ENCODE measurements around the gene EFR3B. TPM values are rescaled to one million over a fixed set of nuclear protein-coding genes. Genes with fewer than 3 reads are reported as not detected.
A peak's percentile ranks its signal among the peaks of the same experiment; 100 is the strongest.

Gene EFR3B
- total RNA-seq, 1 donor from 2014 or later = 40.7 TPM

GRCh38 chr2:25188405-25188804 is 146.5 kb downstream of the EFR3B start:
- Mint-ChIP-seq H3K27ac (ENCODE audit: unreplicated experiment) (no peak overlapping the region), H3K9me3 (no peaks in the 10 kb centered on the region), H3K4me1 (peaks cover 34% of the 10 kb centered on the region), H3K4me3 (no peak overlapping the region), H3K27me3 (ENCODE audit: low read depth) (peaks cover 8% of the 10 kb centered on the region), H3K36me3 (ENCODE audit: low read depth) (no peaks in the 10 kb centered on the region)
- no peak for TF ChIP-seq CTCF (conservative IDR thresholded peaks at IDR 0.05)
- no peak for DNase-seq (ENCODE audit: low read depth, low spot score)

- no peaks in the 10 kb centered on the region for H3K36me3 Mint-ChIP-seq (ENCODE audit: low read depth)
- H3K9me3 Mint-ChIP-seq = no peaks in the 10 kb centered on the region
- no peak overlapping the region for H3K4me3 Mint-ChIP-seq
- H3K27me3 Mint-ChIP-seq (ENCODE audit: low read depth) = peaks cover 5% of the 10 kb centered on the region
- H3K4me1 Mint-ChIP-seq = peaks cover 37% of the 10 kb centered on the region
- no peak for TF ChIP-seq CTCF (conservative IDR thresholded peaks at IDR 0.05)
- H3K27ac Mint-ChIP-seq (ENCODE audit: unreplicated experiment) = no peak overlapping the region
- no peak for DNase-seq (ENCODE audit: low read depth, low spot score)
These were observed 148.7 kb downstream of the EFR3B start for GRCh38 chr2:25190536-25190935.

- no peak for DNase-seq (ENCODE audit: low read depth, low spot score)
- Mint-ChIP-seq H3K9me3 (no peaks in the 10 kb centered on the region), H3K36me3 (ENCODE audit: low read depth) (no peaks in the 10 kb centered on the region), H3K4me1 (peaks cover 57% of the 10 kb centered on the region), H3K27me3 (ENCODE audit: low read depth) (peaks cover 2% of the 10 kb centered on the region), H3K27ac (ENCODE audit: unreplicated experiment) (no peak overlapping the region), H3K4me3 (no peak overlapping the region)
- no peak for TF ChIP-seq CTCF (conservative IDR thresholded peaks at IDR 0.05)
These were observed 152.8 kb downstream of the EFR3B start for GRCh38 chr2:25194576-25195122.

GRCh38 chr2:25197336-25198208 is 155.7 kb downstream of the EFR3B start:
- DNase-seq (ENCODE audit: low read depth, low spot score) = peak; percentile 22
- H3K9me3 Mint-ChIP-seq = no peaks in the 10 kb centered on the region
- H3K27ac Mint-ChIP-seq (ENCODE audit: unreplicated experiment) = peak overlapping the region; percentile 96
- H3K4me3 Mint-ChIP-seq = peak overlapping the region; percentile 6
- no peak for TF ChIP-seq CTCF (conservative IDR thresholded peaks at IDR 0.05)
- no peaks in the 10 kb centered on the region for H3K36me3 Mint-ChIP-seq (ENCODE audit: low read depth)
- peaks cover 33% of the 10 kb centered on the region for H3K4me1 Mint-ChIP-seq
- H3K27me3 Mint-ChIP-seq (ENCODE audit: low read depth) = peaks cover 2% of the 10 kb centered on the region

- H3K4me1 Mint-ChIP-seq = peaks cover 32% of the 10 kb centered on the region
These were observed 156.3 kb downstream of the EFR3B start for GRCh38 chr2:25198209-25198525.

More at GRCh38 chr2:25198209-25198525, 156.3 kb downstream of the EFR3B start:
- Mint-ChIP-seq H3K9me3 (no peaks in the 10 kb centered on the region), H3K4me3 (peak overlapping the region; percentile 6), H3K36me3 (ENCODE audit: low read depth) (no peaks in the 10 kb centered on the region), H3K27me3 (ENCODE audit: low read depth) (peaks cover 2% of the 10 kb centered on the region), H3K27ac (ENCODE audit: unreplicated experiment) (peak overlapping the region; percentile 96)
- DNase-seq (ENCODE audit: low read depth, low spot score) = no peak
- no peak for TF ChIP-seq CTCF (conservative IDR thresholded peaks at IDR 0.05)

Measured in neural crest cell (in vitro differentiated cells).